Measurements from ENCODE around the gene KANSL1. TPM values are rescaled to one million over a fixed set of nuclear protein-coding genes. Genes with fewer than 3 reads are reported as not detected.

Gene KANSL1
- polyA plus RNA-seq, 1 of the 3 experiments (the other 2 are of a cell fraction): 10.0 TPM

DNA sequence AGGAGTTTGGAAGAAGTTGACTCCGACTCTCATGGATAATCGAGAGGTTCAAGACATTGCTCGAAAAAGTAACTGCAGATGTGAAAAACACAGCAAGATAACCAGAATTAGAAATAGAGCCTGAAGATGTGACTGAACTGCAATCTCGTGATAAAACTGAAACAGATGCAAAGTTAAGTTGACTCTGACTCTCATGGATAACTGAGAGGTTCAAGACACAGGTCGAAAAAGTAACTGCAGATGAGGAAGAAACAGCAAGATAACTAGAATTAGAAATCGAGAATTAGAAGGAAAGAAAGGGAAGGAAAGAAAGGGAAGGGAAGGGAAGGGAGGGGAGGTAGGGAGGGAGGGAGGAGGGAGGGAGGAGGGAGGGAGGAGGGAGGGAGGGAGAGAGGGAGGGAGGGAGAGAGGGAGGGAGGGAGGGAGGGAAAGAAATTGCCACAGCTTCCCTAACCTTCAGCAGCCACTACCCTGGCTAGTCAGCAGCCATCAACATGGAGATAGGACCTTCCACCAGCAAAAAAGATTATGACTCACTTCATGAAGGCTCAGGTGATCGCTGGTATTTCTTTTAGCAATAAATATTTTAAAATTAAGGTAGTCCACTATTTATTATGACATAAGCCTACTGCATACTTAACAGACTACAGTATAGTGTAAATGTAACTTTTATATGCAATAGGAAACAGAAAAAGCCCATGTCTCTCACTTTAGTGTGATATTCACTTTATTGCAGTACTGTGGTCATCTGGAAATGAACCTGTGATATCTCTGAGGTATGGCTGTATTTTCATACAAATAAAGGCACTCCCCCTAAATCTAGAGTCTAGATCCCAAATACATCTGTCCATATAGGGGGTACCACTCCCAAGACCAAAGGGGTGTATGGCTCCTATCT, 68.3 kb downstream of the KANSL1 start:
- Histone ChIP-seq H2AFZ (ENCODE audit: low read depth) (no peak overlapping the region), H3K9me3 (no peaks in the 10 kb centered on the region), H3K27ac (ENCODE audit: low read depth in 2 of 2, low read length in 1 of 2) (no peak overlapping the region), H3K4me2 (no peak overlapping the region), H3K4me1 (ENCODE audit: control insufficient read depth in 1 of 2, insufficient read depth in 2 of 2, low read depth in 1 of 2, low read length in 1 of 2) (peaks cover 3 to 16% of the 10 kb centered on the region in 2 experiments; a peak in 2 of 4 replicates), H3K27me3 (ENCODE audit: insufficient read depth) (no peaks in the 10 kb centered on the region), H3K36me3 (replicated peaks in 1 of 2; ENCODE audit: control insufficient read depth in 1 of 2, insufficient read depth in 2 of 2, low read length in 1 of 2) (peaks cover 0 to 13% of the 10 kb centered on the region in 2 experiments), H3K79me2 (ENCODE audit: insufficient read depth) (peaks cover 99% of the 10 kb centered on the region), H3K4me3 (ENCODE audit: low read depth in 2 of 2, low read length in 1 of 2) (no peak overlapping the region), H3K9ac (no peak overlapping the region), H3K9me2 (no peaks in the 10 kb centered on the region), H4K20me1 (ENCODE audit: insufficient read depth) (peaks cover 98% of the 10 kb centered on the region), H3F3A (replicated peaks; ENCODE audit: insufficient read depth) (no peaks in the 10 kb centered on the region)
- POLR2A ChIA-PET: no interaction called here
- no peak for DNase-seq
- TF ChIP-seq MEF2A (IDR thresholded peaks at IDR 0.05; ENCODE audit: borderline replicate concordance, low read depth): no peak
- TF ChIP-seq FOXM1 (IDR thresholded peaks at IDR 0.05; ENCODE audit: low read depth): no peak
- TF ChIP-seq TCF12 (IDR thresholded peaks at IDR 0.05): no peak
- TF ChIP-seq, protein P1, sequence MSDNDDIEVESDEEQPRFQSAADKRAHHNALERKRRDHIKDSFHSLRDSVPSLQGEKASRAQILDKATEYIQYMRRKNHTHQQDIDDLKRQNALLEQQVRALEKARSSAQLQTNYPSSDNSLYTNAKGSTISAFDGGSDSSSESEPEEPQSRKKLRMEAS (IDR thresholded peaks at IDR 0.05; ENCODE audit: low read depth): no peak
- no peak for TF ChIP-seq YY1 (IDR thresholded peaks at IDR 0.05; ENCODE audit: low read depth)
- TF ChIP-seq RAD21 (IDR thresholded peaks at IDR 0.05; ENCODE audit: low read length): no peak
- TF ChIP-seq NRF1 (IDR thresholded peaks at IDR 0.05; ENCODE audit: low read depth, low read length): no peak
- TF ChIP-seq RXRA (IDR thresholded peaks at IDR 0.05; ENCODE audit: borderline replicate concordance, low read depth): no peak
- no peak for TF ChIP-seq JUND (IDR thresholded peaks at IDR 0.05)
- no peak for TF ChIP-seq POLR2AphosphoS5 (IDR thresholded peaks at IDR 0.05; ENCODE audit: low read depth, low read length)
- TF ChIP-seq GABPA (IDR thresholded peaks at IDR 0.05; ENCODE audit: low read depth): no peak
- TF ChIP-seq CHD2 (IDR thresholded peaks at IDR 0.05; ENCODE audit: low read length, partially characterized antibody): no peak
- TF ChIP-seq EZH2phosphoT487 (IDR thresholded peaks at IDR 0.05; ENCODE audit: borderline replicate concordance, low read depth): no peak
- TF ChIP-seq SMC3 (IDR thresholded peaks at IDR 0.05; ENCODE audit: low read depth, low read length): no peak
- TF ChIP-seq, protein P2, sequence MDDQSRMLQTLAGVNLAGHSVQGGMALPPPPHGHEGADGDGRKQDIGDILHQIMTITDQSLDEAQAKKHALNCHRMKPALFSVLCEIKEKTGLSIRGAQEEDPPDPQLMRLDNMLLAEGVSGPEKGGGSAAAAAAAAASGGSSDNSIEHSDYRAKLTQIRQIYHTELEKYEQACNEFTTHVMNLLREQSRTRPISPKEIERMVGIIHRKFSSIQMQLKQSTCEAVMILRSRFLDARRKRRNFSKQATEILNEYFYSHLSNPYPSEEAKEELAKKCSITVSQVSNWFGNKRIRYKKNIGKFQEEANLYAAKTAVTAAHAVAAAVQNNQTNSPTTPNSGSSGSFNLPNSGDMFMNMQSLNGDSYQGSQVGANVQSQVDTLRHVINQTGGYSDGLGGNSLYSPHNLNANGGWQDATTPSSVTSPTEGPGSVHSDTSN (IDR thresholded peaks at IDR 0.05): no peak
- no peak for TF ChIP-seq ELF1 (IDR thresholded peaks at IDR 0.05)
- 92% methylated on average over 7 of the region's 7 CpGs for WGBS (ENCODE audit: low lambda C conversion rate)
- CTCF ChIA-PET: interaction anchor here (1.2 kb wide), 1 partner anchor 21 kb away, joined by 3 read pairs; no protein-coding TSS in a partner anchor

DNA sequence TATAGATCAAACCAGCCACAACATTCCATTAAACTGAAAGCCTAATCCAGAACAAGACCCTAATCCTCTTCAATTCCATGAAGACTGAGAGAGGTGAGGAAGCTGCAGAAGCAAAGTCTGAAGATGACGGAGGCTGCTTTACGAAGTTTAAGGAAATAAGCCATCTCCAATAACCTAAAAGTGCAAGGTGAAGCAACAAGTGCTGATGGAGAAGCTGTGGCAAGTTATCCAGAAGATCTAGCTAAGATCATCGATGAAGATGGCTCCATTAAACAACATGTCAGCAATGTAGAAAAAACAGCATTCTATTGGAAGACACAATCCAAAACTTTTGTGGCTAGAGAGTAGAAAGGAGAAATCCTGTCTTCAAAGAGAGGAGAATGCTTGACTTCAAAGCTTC, 69.6 kb downstream of the KANSL1 start:
- H3K36me3 ChIP-seq (replicated peaks in 1 of 2; ENCODE audit: control insufficient read depth in 1 of 2, insufficient read depth in 2 of 2, low read length in 1 of 2): peaks cover 0 to 13% of the 10 kb centered on the region in 2 experiments
- TF ChIP-seq FOSL2 (IDR thresholded peaks at IDR 0.05; ENCODE audit: borderline replicate concordance, low read depth): no peak
- no peak overlapping the region for H3K9ac ChIP-seq
- H3K27me3 ChIP-seq (ENCODE audit: insufficient read depth): no peaks in the 10 kb centered on the region
- ChIA-PET POLR2A (no interaction called here), CTCF (interaction anchor here (0.6 to 1.2 kb wide), 3 partner anchors 64 to 111 kb away, joined by 3 to 5 read pairs (median 3); partner anchors contain the start of gene KANSL1)
- peaks cover 99% of the 10 kb centered on the region for H3K79me2 ChIP-seq (ENCODE audit: insufficient read depth)
- H4K20me1 ChIP-seq (ENCODE audit: insufficient read depth): peaks cover 98% of the 10 kb centered on the region
- no peak overlapping the region for H3K4me2 ChIP-seq
- H3K4me3 ChIP-seq (ENCODE audit: low read depth in 2 of 2, low read length in 1 of 2): no peak overlapping the region
- no peak overlapping the region for H2AFZ ChIP-seq (ENCODE audit: low read depth)
- H3K9me2 ChIP-seq: no peaks in the 10 kb centered on the region
- no peaks in the 10 kb centered on the region for H3F3A ChIP-seq (replicated peaks; ENCODE audit: insufficient read depth)
- 92% methylated on average over 3 of the region's 3 CpGs for WGBS (ENCODE audit: low lambda C conversion rate)
- no peaks in the 10 kb centered on the region for H3K9me3 ChIP-seq
- H3K27ac ChIP-seq (ENCODE audit: low read depth in 2 of 2, low read length in 1 of 2): no peak overlapping the region
- peaks cover 3 to 5% of the 10 kb centered on the region in 2 experiments; a peak in 2 of 4 replicates for H3K4me1 ChIP-seq (ENCODE audit: control insufficient read depth in 1 of 2, insufficient read depth in 2 of 2, low read depth in 1 of 2, low read length in 1 of 2)
- no peak for DNase-seq
